GM23248 (cell line): ENCODE results near the gene PSMB5. TPM values are rescaled to one million over a fixed set of nuclear protein-coding genes. Genes with fewer than 3 reads are reported as not detected.

Experiments used
- DNase-seq: peaks from one replicate; pipeline ENCODE4 v3.0.0-alpha.2; 2015
- H2AFZ ChIP-seq: fragments of 200-600 bp; sonication (generic); 2 replicates; pipeline ENCODE4 v1.6.1; 2016; ENCODE audit warnings: antibody characterized with exemption
- H3F3A ChIP-seq: fragments of 200-600 bp; sonication (generic); 2 replicates; pipeline ENCODE4 v1.6.1; 2016; ENCODE audit warnings: mild to moderate bottlenecking, antibody characterized with exemption, mixed run types; ENCODE audit not compliant: insufficient read depth
- H3K27ac ChIP-seq: fragments of 200-600 bp; sonication (generic); 2 replicates; pipeline ENCODE4 v1.5.1; 2016; ENCODE audit warnings: mild to moderate bottlenecking
- H3K27me3 ChIP-seq: fragments of 200-600 bp; sonication (generic); replicated peaks from 2 replicates; pipeline ENCODE4 v1.6.1; 2016; ENCODE audit warnings: mild to moderate bottlenecking; ENCODE audit not compliant: insufficient read depth
- H3K36me3 ChIP-seq: fragments of 200-600 bp; sonication (generic); 2 replicates; pipeline ENCODE4 v1.6.1; 2016; ENCODE audit warnings: low read depth, mild to moderate bottlenecking
- H3K4me1 ChIP-seq: fragments of 200-600 bp; sonication (generic); 2 replicates; pipeline ENCODE4 v1.6.1; 2016; ENCODE audit warnings: mild to moderate bottlenecking; ENCODE audit not compliant: insufficient read depth
- H3K4me2 ChIP-seq: fragments of 200-600 bp; sonication (generic); one replicate; pipeline ENCODE4 v1.6.1; 2016; ENCODE audit warnings: mild to moderate bottlenecking; ENCODE audit not compliant: unreplicated experiment
- H3K4me3 ChIP-seq: fragments of 200-600 bp; sonication (generic); 2 replicates; pipeline ENCODE4 v1.5.1; 2016; ENCODE audit warnings: mild to moderate bottlenecking
- H3K79me2 ChIP-seq: fragments of 200-600 bp; sonication (generic); 2 replicates; pipeline ENCODE4 v1.6.1; 2016; ENCODE audit warnings: mild to moderate bottlenecking; ENCODE audit not compliant: insufficient read depth
- H3K9ac ChIP-seq: fragments of 200-600 bp; sonication (generic); 2 replicates; pipeline ENCODE4 v1.6.1; 2016; ENCODE audit warnings: mild to moderate bottlenecking
- H3K9me2 ChIP-seq: fragments of 200-600 bp; sonication (generic); 2 replicates; pipeline ENCODE4 v1.6.1; 2016; ENCODE audit warnings: mixed run types, mild to moderate bottlenecking, moderate library complexity; ENCODE audit not compliant: insufficient read depth
- H3K9me3 ChIP-seq: fragments of 200-600 bp; sonication (generic); one replicate; pipeline ENCODE4 v1.6.1; 2017; ENCODE audit warnings: low read depth
- H4K20me1 ChIP-seq: fragments of 200-600 bp; sonication (generic); 2 replicates; pipeline ENCODE4 v1.6.0; 2016; ENCODE audit not compliant: insufficient read depth
- EZH2 ChIP-seq: fragments of 200-600 bp; sonication (generic); IDR thresholded peaks from 2 replicates; pipeline ENCODE4 v1.6.1; 2018; ENCODE audit warnings: antibody characterized with exemption, mild to moderate bottlenecking; ENCODE audit not compliant: insufficient read depth, poor library complexity, severe bottlenecking
- EZH2phosphoT487 ChIP-seq: fragments of 200-600 bp; sonication (generic); IDR thresholded peaks from 2 replicates; pipeline ENCODE4 v1.6.1; 2018; ENCODE audit warnings: antibody characterized with exemption, moderate library complexity, mild to moderate bottlenecking, low read depth; ENCODE audit not compliant: insufficient read depth
- WGBS, 2 experiments: methylation state at CpG; one replicate each; pipeline ENCODE4 v1.1.6; 2015 to 2017; ENCODE audit warnings: low lambda C conversion rate in 2 of 2, low coverage in 1 of 2; ENCODE audit errors: missing lambda C conversion rate in 2 of 2; 5-methylcytosine and 5-hydroxymethylcytosine counted together
- in situ Hi-C: fragments of 300-500 bp; cut with MboI; formaldehyde crosslinking; loops from 2 replicates; pipeline ENCODE4 v1.15.0; 2020
- polyA plus RNA-seq: library from polyadenylated mRNA; unstranded; fragments of >200 nt; fragmentation: Nextera tagmentation; extraction: Ambion mirVana; gene quantifications from 2 replicates; pipeline ENCODE4 v1.2.1, GENCODE V29; 2016
- total RNA-seq: library from RNA; depleted of rRNA; stranded (reverse); fragments of >200 nt; shearing (Covaris generic); gene quantifications from 2 replicates; pipeline ENCODE4 v1.2.3, GENCODE V29; 2014

The PSMB5 gene
- total and polyA plus RNA-seq, 2 experiments from 2014 or later = 263 to 274 TPM

DNA sequence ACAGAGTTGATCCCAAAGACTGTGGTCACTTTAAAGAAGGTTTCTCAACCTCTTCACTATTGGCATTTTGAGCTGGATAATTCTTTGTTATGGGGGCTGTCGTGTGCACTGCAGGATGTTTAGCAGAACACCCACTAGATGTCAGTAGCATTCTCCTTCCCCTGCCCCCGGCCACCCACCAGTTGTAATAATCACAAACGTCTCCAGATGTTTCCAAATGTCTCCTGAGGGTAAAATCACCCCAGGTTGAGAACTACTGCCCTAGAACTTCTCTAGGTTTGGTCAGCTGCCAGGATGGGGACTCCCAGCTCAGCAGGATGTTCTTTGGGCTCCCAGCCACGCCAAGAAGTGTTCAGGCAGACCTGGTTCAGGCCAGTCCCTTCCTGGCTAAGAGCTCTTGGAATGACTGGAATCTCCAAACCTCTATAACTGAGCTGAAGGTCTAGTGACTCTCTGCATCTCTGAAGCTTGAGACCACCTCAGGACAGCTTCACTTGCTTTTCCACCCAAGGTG, 39.9 kb downstream of the PSMB5 start:
- Histone ChIP-seq H3K27ac (peak overlapping the region; percentile 9; the same call in 1 of the 2 replicates), H3K4me2 (peak overlapping the region; percentile 26), H3F3A (no peaks in the 10 kb centered on the region), H3K36me3 (no peaks in the 10 kb centered on the region), H3K27me3 (no peaks in the 10 kb centered on the region), H3K4me3 (no peak overlapping the region), H3K9me3 (no peaks in the 10 kb centered on the region), H2AFZ (peak overlapping the region; percentile 53), H3K79me2 (no peaks in the 10 kb centered on the region), H3K9ac (peak overlapping the region; percentile 34; the same call in 1 of the 2 replicates), H4K20me1 (no peaks in the 10 kb centered on the region), H3K4me1 (peaks cover 9% of the 10 kb centered on the region), H3K9me2 (no peaks in the 10 kb centered on the region)
- TF ChIP-seq EZH2 (no peak), EZH2phosphoT487 (no peak)
- in situ Hi-C loops = loop anchor here (5.0 kb wide), 1 partner anchor 57 kb away; no protein-coding TSS in a partner anchor
- peak; percentile 64 for DNase-seq
- WGBS, 2 experiments = 2 to 3% methylated on average over 4 of the region's 4 CpGs

DNA sequence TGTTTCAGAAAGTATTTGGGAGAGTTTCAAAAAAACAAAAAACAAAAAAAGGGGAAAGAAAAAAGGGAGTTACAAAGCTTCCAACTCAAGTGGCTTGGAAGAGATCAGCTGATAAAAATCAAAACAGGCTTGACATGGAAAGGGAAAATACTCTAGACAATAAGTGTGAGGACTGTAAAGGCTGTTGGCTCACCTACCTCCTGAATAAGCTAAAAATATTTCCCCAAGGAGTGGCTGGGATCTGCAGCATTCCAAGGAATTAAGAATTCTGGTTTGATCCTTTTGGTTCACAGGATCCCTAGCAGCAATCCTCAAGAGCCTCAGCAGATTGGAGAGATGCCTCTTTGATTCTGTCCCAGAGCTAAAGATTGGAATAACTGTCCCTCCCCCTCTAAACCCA, 41.2 kb downstream of the PSMB5 start:
- no peaks in the 10 kb centered on the region for H3K36me3 ChIP-seq
- H4K20me1 ChIP-seq = no peaks in the 10 kb centered on the region
- no peak overlapping the region for H3K4me2 ChIP-seq
- H3K27ac ChIP-seq = no peak overlapping the region
- H3K27me3 ChIP-seq = no peaks in the 10 kb centered on the region
- DNase-seq = no peak
- peaks cover 9% of the 10 kb centered on the region for H3K4me1 ChIP-seq
- no peak overlapping the region for H3K9ac ChIP-seq
- in situ Hi-C loops = loop anchor here (5.0 kb wide), 1 partner anchor 59 kb away; no protein-coding TSS in a partner anchor
- H3F3A ChIP-seq = no peaks in the 10 kb centered on the region
- TF ChIP-seq EZH2phosphoT487 (no peak), EZH2 (no peak)
- no peaks in the 10 kb centered on the region for H3K9me2 ChIP-seq
- H3K4me3 ChIP-seq = no peak overlapping the region
- no peak overlapping the region for H2AFZ ChIP-seq
- no peaks in the 10 kb centered on the region for H3K9me3 ChIP-seq
- H3K79me2 ChIP-seq = no peaks in the 10 kb centered on the region

DNA sequence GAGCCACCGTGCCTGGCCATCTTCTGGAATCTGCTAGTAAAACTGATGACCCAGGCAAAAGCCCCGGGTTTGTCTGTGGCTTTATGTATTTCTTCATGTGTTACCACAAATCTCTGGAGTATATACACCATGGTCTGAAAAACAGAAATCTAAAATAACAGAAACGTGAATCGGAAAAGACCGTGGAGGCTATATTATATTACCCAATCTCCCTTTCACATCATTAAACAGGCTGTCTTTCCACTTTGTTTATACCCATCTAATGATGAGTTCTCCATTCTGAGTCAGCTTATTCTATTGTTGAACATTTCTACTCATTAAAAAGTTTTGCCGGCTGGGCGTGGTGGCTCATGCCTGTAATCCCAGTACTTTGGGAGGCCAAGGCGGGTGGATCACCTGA, 42.8 kb downstream of the PSMB5 start:
- Histone ChIP-seq H3K4me3 (no peak overlapping the region), H3K36me3 (no peaks in the 10 kb centered on the region), H3K27ac (no peak overlapping the region), H3K79me2 (no peaks in the 10 kb centered on the region), H3K4me2 (no peak overlapping the region), H2AFZ (no peak overlapping the region), H3K4me1 (peaks cover 9% of the 10 kb centered on the region), H3K9me2 (no peaks in the 10 kb centered on the region), H3F3A (no peaks in the 10 kb centered on the region), H3K9me3 (no peaks in the 10 kb centered on the region), H4K20me1 (no peaks in the 10 kb centered on the region), H3K9ac (no peak overlapping the region), H3K27me3 (no peaks in the 10 kb centered on the region)
- WGBS, 2 experiments = 92 to 96% methylated on average over 8 of the region's 8 CpGs
- TF ChIP-seq EZH2phosphoT487 (no peak), EZH2 (no peak)
- DNase-seq = no peak
- in situ Hi-C loops = loop anchor here (5.0 kb wide), 1 partner anchor 60 kb away; no protein-coding TSS in a partner anchor

DNA sequence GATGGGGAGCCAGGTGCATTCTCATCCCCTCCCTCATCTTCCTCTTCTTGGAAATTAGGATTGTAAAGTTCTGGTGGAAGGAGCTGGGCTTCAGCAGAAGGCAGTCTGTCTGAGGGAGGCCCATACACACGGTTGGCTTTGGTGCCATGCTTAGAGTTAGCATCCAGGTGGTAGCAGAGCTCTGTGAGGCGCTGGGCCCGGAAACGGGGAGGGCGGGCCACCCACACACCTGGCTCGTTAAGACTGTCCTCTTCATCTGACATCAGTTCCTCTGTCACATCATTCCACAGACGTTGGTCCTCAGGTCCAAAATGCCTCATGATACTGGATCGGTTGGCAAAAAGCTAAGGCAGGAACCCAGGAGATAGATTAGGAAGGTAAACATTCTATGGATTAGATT, 47.4 kb downstream of the PSMB5 start:
- H3K4me1 ChIP-seq = no peaks in the 10 kb centered on the region
- no peaks in the 10 kb centered on the region for H3K27me3 ChIP-seq
- H3K4me3 ChIP-seq = no peak overlapping the region
- no peaks in the 10 kb centered on the region for H4K20me1 ChIP-seq
- H2AFZ ChIP-seq = no peak overlapping the region
- H3F3A ChIP-seq = peaks cover 8% of the 10 kb centered on the region; the same call in 1 of the 2 replicates
- in situ Hi-C loops = no loop called here
- no peak for DNase-seq
- H3K9me2 ChIP-seq = no peaks in the 10 kb centered on the region
- no peak overlapping the region for H3K9ac ChIP-seq
- H3K4me2 ChIP-seq = no peak overlapping the region
- H3K9me3 ChIP-seq = no peaks in the 10 kb centered on the region
- peaks cover 12% of the 10 kb centered on the region for H3K79me2 ChIP-seq
- no peaks in the 10 kb centered on the region for H3K36me3 ChIP-seq
- 87% methylated on average over 8 of the region's 8 CpGs for WGBS, 2 experiments
- TF ChIP-seq EZH2phosphoT487 (no peak), EZH2 (no peak)
- H3K27ac ChIP-seq = no peak overlapping the region
